GM12873 (cell line): ENCODE results near the gene MPPED1.

ENCODE experiments used
- TF ChIP-seq, protein P1 (sequence below): IDR thresholded peaks from 2 replicates; pipeline ENCODE4 v1.5.1; 2012; ENCODE audit warnings: low read depth, mild to moderate bottlenecking, moderate library complexity, low read length, control low read depth; ENCODE audit not compliant: insufficient read depth; ENCODE audit errors: missing control alignments

Gene MPPED1, protein sequence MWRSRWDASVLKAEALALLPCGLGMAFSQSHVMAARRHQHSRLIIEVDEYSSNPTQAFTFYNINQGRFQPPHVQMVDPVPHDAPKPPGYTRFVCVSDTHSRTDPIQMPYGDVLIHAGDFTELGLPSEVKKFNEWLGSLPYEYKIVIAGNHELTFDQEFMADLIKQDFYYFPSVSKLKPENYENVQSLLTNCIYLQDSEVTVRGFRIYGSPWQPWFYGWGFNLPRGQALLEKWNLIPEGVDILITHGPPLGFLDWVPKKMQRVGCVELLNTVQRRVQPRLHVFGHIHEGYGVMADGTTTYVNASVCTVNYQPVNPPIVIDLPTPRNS

DNA sequence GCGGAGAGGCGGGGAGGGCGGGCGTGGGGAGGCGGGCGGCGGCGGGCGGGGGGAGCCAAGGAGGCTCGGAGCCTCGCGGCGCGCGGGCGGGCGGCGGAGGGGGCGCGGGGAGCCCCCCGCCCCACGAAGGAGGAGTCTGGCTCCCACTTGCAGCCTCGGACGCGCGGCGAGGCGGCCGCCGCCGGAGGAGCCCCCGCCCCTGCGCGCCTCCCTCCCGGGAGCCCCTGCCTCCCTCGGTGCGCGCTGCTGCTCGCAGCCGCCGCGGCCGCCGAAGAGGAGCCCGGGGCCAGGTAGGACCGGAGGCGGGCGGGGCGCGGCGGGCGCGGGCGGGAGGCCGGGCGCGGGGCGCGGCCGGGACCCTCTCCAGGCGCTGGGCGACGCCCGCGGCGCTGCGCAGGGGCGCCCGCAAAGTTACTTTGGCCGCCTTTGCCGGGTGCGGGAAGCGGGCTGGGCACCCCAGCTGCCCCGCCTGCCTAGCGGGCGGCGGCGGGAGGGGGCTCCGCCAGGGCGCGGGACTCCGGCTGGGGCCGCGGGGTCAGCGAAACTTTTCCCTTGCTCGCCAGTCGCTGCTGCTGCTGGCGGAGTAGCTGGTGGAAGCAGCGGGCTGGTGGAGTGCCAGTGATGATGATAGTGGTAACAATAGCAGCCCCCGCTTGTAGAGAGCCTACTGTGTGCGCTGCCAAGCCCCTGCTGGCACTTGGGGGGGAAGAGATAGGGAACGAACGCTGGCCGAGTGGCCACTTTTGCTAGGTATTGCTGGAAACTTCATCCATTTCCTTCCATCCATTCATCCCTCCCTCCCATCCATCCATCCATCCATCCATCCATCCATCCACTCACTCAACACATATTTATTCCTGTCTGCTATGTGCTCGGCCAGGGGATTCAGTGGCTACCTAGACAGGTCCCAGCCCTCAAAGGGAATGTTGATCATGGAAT, at the start of gene MPPED1:
Gene MPPED1, plus strand, starts transcription at position 146 of the 939 bp plus-strand sequence. CDS start 12,972 bp downstream, outside the sequence.
- TF ChIP-seq, protein P1, sequence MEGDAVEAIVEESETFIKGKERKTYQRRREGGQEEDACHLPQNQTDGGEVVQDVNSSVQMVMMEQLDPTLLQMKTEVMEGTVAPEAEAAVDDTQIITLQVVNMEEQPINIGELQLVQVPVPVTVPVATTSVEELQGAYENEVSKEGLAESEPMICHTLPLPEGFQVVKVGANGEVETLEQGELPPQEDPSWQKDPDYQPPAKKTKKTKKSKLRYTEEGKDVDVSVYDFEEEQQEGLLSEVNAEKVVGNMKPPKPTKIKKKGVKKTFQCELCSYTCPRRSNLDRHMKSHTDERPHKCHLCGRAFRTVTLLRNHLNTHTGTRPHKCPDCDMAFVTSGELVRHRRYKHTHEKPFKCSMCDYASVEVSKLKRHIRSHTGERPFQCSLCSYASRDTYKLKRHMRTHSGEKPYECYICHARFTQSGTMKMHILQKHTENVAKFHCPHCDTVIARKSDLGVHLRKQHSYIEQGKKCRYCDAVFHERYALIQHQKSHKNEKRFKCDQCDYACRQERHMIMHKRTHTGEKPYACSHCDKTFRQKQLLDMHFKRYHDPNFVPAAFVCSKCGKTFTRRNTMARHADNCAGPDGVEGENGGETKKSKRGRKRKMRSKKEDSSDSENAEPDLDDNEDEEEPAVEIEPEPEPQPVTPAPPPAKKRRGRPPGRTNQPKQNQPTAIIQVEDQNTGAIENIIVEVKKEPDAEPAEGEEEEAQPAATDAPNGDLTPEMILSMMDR: no peak

DNA sequence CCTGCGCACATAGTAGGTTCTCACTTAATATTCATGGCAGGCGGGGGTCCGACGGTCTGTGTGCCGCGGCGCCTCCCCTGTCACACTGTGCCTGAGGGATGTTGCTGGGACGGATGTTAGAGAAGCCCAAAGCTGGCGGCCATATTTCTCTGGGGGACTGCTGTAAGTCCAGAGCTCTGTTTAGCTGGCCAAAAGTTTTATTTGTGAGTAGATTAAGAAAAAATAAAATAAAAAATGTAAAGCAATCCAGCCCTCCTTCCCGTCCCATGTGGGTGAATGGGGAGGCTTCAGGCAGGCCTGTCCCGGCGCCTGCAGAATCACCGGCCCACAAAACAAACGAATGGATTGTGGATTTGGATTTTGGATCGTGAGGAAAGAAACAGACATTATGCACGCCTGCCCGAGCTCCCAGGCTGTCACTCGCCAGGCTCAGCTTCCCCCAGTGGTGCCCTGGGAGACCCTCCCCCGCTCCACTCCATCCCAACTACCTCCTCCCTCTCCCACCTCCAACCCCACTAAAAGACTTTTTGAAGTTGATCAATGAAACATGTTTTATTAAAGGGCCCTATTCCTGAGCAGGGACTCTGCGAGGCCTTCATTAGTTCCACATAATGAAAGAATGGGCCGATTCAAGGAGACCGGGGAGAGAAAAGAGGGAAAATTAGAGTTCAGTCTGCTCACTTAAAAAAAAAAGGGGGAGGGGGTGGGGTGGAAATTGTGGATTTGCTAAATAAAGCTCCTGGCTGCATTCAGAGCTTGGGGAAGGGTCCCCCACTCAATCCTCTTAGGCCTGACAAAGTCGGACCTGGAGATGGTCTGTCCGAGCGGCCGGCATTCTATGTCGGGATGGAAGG, 48.3 kb upstream of the MPPED1 start:
- TF ChIP-seq, protein P1: no peak

DNA sequence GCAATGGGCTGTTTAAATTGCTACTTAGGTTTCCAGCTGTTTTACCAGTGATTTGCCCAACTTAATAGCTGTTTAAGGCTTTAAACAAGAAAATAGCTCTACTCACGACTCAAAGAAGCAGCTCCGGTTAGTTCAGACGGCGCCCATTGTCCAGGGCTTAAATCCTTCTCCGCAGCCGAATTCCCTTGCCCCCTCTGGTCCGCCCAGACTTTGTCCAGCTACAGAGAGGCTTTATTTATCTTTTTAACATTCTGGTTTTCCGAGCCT, 47.7 kb upstream of the MPPED1 start:
- TF ChIP-seq, protein P1: no peak

DNA sequence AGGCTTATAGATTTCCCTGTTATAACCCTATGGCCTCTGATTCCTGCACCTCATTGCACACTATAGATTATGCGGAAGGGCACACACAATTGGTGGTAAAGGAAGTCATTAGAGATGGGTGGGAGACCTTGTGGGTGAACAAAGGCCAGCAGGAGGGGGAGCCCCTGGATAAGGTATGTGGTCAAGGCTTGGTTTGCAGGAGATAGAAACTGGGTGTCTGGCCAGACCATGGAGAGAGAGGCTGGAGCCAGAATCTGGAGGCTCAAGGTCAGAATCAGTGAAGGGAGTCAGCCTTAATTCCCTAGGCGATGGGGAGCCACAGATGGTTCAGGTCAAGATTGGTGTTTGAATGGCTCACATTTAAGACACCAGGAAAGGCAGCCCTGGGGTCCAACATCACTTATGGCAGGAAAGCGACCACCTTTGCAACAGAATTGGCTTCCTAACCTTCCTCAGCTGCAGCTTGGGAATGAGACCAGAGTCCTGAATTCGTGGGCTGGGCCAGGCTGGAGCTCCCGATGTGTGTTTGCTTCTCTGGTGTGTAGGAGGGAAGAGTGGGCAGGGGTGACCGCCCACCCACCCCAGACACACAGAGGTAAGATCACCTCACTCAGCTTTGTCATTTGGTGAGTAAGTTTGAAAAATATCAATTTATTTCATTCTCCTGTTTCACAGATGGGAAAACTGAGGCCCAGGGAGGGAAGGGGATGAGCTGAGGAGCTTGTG, 45.9 kb upstream of the MPPED1 start:
- TF ChIP-seq, protein P1: no peak

DNA sequence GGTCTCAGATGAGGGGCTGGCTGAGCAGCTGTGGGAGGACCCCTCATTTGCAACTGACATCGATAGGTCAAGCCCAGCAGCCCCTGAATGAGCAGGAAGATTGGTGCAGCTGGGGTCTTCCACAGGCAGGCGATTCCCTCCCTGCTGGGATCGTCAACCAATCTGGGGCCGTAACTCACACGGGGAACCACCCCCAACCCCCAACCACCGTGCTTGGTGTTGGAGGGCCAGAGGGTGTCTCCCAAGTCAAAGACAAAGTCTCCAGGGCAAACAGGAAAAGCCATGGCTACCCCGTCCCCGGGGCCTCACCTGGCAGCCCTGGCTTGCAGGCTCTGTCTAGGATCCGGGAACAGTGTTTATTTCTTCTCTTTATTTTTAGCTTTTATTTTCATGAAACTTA, 41.8 kb upstream of the MPPED1 start:
- TF ChIP-seq, protein P1: no peak

DNA sequence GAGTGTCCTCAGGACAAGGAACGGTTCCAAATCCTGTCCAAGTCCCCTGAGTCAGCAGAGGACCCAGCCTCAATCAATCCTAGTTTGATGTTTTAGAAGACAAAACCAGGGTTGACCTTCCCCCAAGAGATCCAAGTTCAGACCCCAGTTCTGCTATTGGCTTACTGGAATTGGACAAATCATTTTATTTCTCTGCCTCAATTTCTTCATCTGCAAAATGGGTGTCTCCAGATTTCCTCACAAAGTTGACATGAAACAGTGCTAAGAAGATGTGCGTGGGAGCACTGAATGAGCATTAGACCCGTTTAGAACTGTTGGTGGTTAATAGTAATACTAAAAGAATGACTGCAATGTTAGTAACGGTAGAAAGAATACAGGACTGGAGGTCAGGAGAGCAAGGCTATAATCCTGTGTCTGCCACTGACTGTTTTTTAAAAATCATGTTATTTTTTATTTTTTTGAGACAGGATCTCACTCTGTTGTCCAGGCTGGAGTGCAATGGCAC, 35.8 kb upstream of the MPPED1 start:
- TF ChIP-seq, protein P1: no peak
